Measurements from ENCODE around the gene CSNK1A1.

GRCh38 chr5:149552553-149553160, 1.4 kb upstream of the CSNK1A1 start:
- TF ChIP-seq CTCF (IDR thresholded peaks at IDR 0.05 in 2 of 3, conservative IDR thresholded peaks at IDR 0.05 in 1 of 3; ENCODE audit: borderline replicate concordance in 1 of 3, insufficient read depth in 1 of 3, low read depth in 2 of 3, low read length in 2 of 3) (no peak), POLR2A (IDR thresholded peaks at IDR 0.05; ENCODE audit: borderline replicate concordance, extremely low read depth, insufficient read depth, insufficient read length) (no peak), EZH2 (IDR thresholded peaks at IDR 0.05) (no peak), TCF7L2 (IDR thresholded peaks at IDR 0.05; ENCODE audit: borderline replicate concordance, extremely low read depth, insufficient read depth, insufficient read length) (no peak)
